IMR-90 (cell line): ENCODE results near the gene MRPL58. TPM values are rescaled to one million over a fixed set of nuclear protein-coding genes. Genes with fewer than 3 reads are reported as not detected.

Experiments used
- ATAC-seq: fragments of 200-7000 bp; cut with Tn5 transposase; 2 replicates; pipeline ENCODE4 v1.9.1; 2020; ENCODE audit warnings: low read depth, mild to moderate bottlenecking, moderate library complexity
- BruUV-seq: library from RNA; stranded (reverse); fragments of 400-500 nt; replicated peaks from 2 replicates; lab custom pipeline; 2021; lab: Mats Ljungman, UMichigan
- CTCF ChIA-PET: fragments of 300-600 bp; formaldehyde crosslinking; extraction: SDS; loops from one replicate; lab custom pipeline; 2021; ENCODE audit warnings: antibody characterized with exemption; lab: Yijun Ruan, JAX
- POLR2A ChIA-PET: fragments of 300-600 bp; sonication (Branson Sonifier 250); formaldehyde crosslinking; loops from one replicate; lab custom pipeline; 2022; ENCODE audit warnings: antibody characterized with exemption; ENCODE audit not compliant: unreplicated experiment; lab: Charles Lee
- DNase-seq: peaks from one replicate; pipeline ENCODE4 v3.0.0; 2013
- H2AFZ ChIP-seq: replicated peaks from 2 replicates; pipeline ENCODE3; 2013; ENCODE audit warnings: low read length, mild to moderate bottlenecking; ENCODE audit not compliant: poor library complexity
- H2AK5ac ChIP-seq: 2 replicates; pipeline ENCODE4 v1.6.1; 2013; ENCODE audit warnings: low read depth, low read length, inconsistent platforms
- H2AK9ac ChIP-seq: replicated peaks from 2 replicates; pipeline ENCODE3; 2013; ENCODE audit warnings: mild to moderate bottlenecking, low read depth, low read length, moderate library complexity; ENCODE audit not compliant: poor library complexity
- H2BK120ac ChIP-seq: 2 replicates; pipeline ENCODE4 v1.6.1; 2013; ENCODE audit warnings: low read depth, low read length, inconsistent platforms
- H2BK15ac ChIP-seq: 3 replicates; pipeline ENCODE4 v1.6.1; 2013; ENCODE audit warnings: low read depth, low read length, inconsistent platforms
- H2BK20ac ChIP-seq: 2 replicates; pipeline ENCODE4 v1.6.1; 2013; ENCODE audit warnings: low read depth, mild to moderate bottlenecking, inconsistent platforms, low read length, moderate library complexity
- H2BK5ac ChIP-seq: 2 replicates; pipeline ENCODE4 v1.6.1; 2013; ENCODE audit warnings: mild to moderate bottlenecking, low read depth, low read length, inconsistent platforms; ENCODE audit not compliant: poor library complexity, severe bottlenecking
- H3K14ac ChIP-seq: replicated peaks from 2 replicates; pipeline ENCODE4 v1.6.1; 2013; ENCODE audit warnings: low read depth, low read length, inconsistent platforms
- H3K18ac ChIP-seq: 2 replicates; pipeline ENCODE4 v1.6.1; 2013; ENCODE audit warnings: low read depth, low read length, control low read depth
- H3K23ac ChIP-seq: 2 replicates; pipeline ENCODE4 v1.6.1; 2013; ENCODE audit warnings: low read depth, low read length, inconsistent platforms
- H3K27ac ChIP-seq: 2 replicates; pipeline ENCODE4 v1.5.1; 2013; ENCODE audit warnings: mild to moderate bottlenecking, control low read depth, low read length; ENCODE audit not compliant: insufficient read depth
- H3K27me3 ChIP-seq: 2 replicates; pipeline ENCODE4 v1.6.1; 2013; ENCODE audit warnings: low read length; ENCODE audit not compliant: control insufficient read depth, insufficient read depth
- H3K36me3 ChIP-seq: 2 replicates; pipeline ENCODE4 v1.6.1; 2013; ENCODE audit warnings: low read length, mixed read lengths; ENCODE audit not compliant: control insufficient read depth, insufficient read depth
- H3K4ac ChIP-seq: 2 replicates; pipeline ENCODE4 v1.6.1; 2013; ENCODE audit warnings: low read depth, low read length, inconsistent platforms
- H3K4me1 ChIP-seq: 2 replicates; pipeline ENCODE4 v1.6.1; 2013; ENCODE audit warnings: low read length, mixed read lengths; ENCODE audit not compliant: control insufficient read depth, insufficient read depth
- H3K4me2 ChIP-seq: 2 replicates; pipeline ENCODE4 v1.6.1; 2013; ENCODE audit warnings: low read depth, mild to moderate bottlenecking, control low read depth, low read length, moderate library complexity
- H3K4me3 ChIP-seq: 2 replicates; pipeline ENCODE4 v1.5.1; 2013; ENCODE audit warnings: low read depth, mild to moderate bottlenecking, control low read depth, low read length, moderate library complexity; ENCODE audit not compliant: insufficient read depth
- H3K56ac ChIP-seq: 2 replicates; pipeline ENCODE4 v1.6.1; 2013; ENCODE audit warnings: low read length, inconsistent platforms; ENCODE audit not compliant: insufficient read depth; ENCODE audit errors: extremely low read depth
- H3K79me1 ChIP-seq, 2 experiments: 2 replicates each; pipeline ENCODE4 v1.6.1; 2013; ENCODE audit warnings: low read length in 2 of 2, inconsistent platforms in 1 of 2, low read depth in 1 of 2
- H3K9ac ChIP-seq: 2 replicates; pipeline ENCODE4 v1.6.1; 2013; ENCODE audit warnings: low read depth, low read length, control low read depth
- H3K9me1 ChIP-seq: 2 replicates; pipeline ENCODE4 v1.6.1; 2013; ENCODE audit warnings: low read length, inconsistent platforms; ENCODE audit not compliant: insufficient read depth
- H3K9me3 ChIP-seq: 2 replicates; pipeline ENCODE4 v1.6.1; 2013; ENCODE audit warnings: low read length; ENCODE audit not compliant: control insufficient read depth, insufficient read depth
- H4K20me1 ChIP-seq: 2 replicates; pipeline ENCODE4 v1.6.1; 2013; ENCODE audit warnings: low read length, inconsistent platforms; ENCODE audit not compliant: insufficient read depth
- H4K5ac ChIP-seq: 2 replicates; pipeline ENCODE4 v1.6.1; 2013; ENCODE audit warnings: mild to moderate bottlenecking, low read depth, low read length, control low read depth
- H4K8ac ChIP-seq, 2 experiments: 2 replicates each; pipeline ENCODE4 v1.6.1; 2013; ENCODE audit warnings: low read depth in 2 of 2, low read length in 2 of 2, control low read depth in 1 of 2, inconsistent platforms in 1 of 2
- H4K91ac ChIP-seq: 2 replicates; pipeline ENCODE4 v1.6.1; 2013; ENCODE audit warnings: low read depth, low read length, inconsistent platforms; ENCODE audit not compliant: insufficient read depth
- BHLHE40 ChIP-seq: fragments of 150-350 bp; IDR thresholded peaks from 2 replicates; pipeline ENCODE4 v1.6.1; 2016; ENCODE audit warnings: mild to moderate bottlenecking, low read depth, low read length
- CEBPB ChIP-seq: IDR thresholded peaks from 2 replicates; pipeline ENCODE4 v1.6.1; 2012; ENCODE audit warnings: low read depth, low read length, improper control_type of control experiment
- CHD1 ChIP-seq: IDR thresholded peaks from 2 replicates; pipeline ENCODE4 v1.6.1; 2012; ENCODE audit warnings: low read depth, low read length, improper control_type of control experiment
- CTCF ChIP-seq: conservative IDR thresholded peaks from 2 replicates; pipeline ENCODE4 v1.5.1; 2012; ENCODE audit warnings: mild to moderate bottlenecking, low read depth, low read length, improper control_type of control experiment
- FOS ChIP-seq: fragments of 150-350 bp; IDR thresholded peaks from 2 replicates; pipeline ENCODE4 v1.6.1; 2016; ENCODE audit warnings: low read depth, low read length
- NFE2L2 ChIP-seq: fragments of 150-350 bp; IDR thresholded peaks from 2 replicates; pipeline ENCODE4 v1.6.1; 2016; ENCODE audit warnings: low read depth, mild to moderate bottlenecking, low read length
- POLR2A ChIP-seq: IDR thresholded peaks from 2 replicates; pipeline ENCODE4 v1.6.1; 2012; ENCODE audit warnings: mild to moderate bottlenecking, low read depth, low read length
- RAD21 ChIP-seq: IDR thresholded peaks from 2 replicates; pipeline ENCODE4 v1.6.1; 2012; ENCODE audit warnings: low read length, improper control_type of control experiment
- RCOR1 ChIP-seq: IDR thresholded peaks from 2 replicates; pipeline ENCODE4 v1.6.1; 2012; ENCODE audit warnings: mild to moderate bottlenecking, low read length, improper control_type of control experiment; ENCODE audit not compliant: insufficient replicate concordance
- SMC3 ChIP-seq: fragments of 150-350 bp; IDR thresholded peaks from 2 replicates; pipeline ENCODE4 v1.6.1; 2016; ENCODE audit warnings: low read depth, mild to moderate bottlenecking, antibody characterized with exemption, low read length, moderate library complexity
- USF2 ChIP-seq: fragments of 150-350 bp; IDR thresholded peaks from 2 replicates; pipeline ENCODE4 v1.6.1; 2017; ENCODE audit warnings: mild to moderate bottlenecking, antibody characterized with exemption, low read length, low read depth
- WGBS, 2 experiments: methylation state at CpG; one replicate each; pipeline versions ENCODE4 v1.1.5 to v1.1.7; 2013; ENCODE audit warnings: missing lambda C conversion rate in 2 of 2; ENCODE audit not compliant: insufficient read length in 1 of 2; ENCODE audit errors: extremely low coverage in 2 of 2; 5-methylcytosine and 5-hydroxymethylcytosine counted together
- dilution Hi-C: fragments of 300-500 bp; cut with HindIII; formaldehyde crosslinking; loops from one replicate; pipeline ENCODE4 v1.14.3; 2018; ENCODE audit warnings: low sequenced_read_pairs; ENCODE audit not compliant: unreplicated experiment
- in situ Hi-C: fragments of 300-500 bp; cut with MboI; formaldehyde crosslinking; loops from 3 replicates; pipeline ENCODE4 v1.14.3; 2019; ENCODE audit warnings: low sequenced_read_pairs, inconsistent platforms, mixed read lengths
- intact Hi-C: fragments of 100-400 bp; cut with micrococcal nuclease; formaldehyde crosslinking; loops from 2 replicates; pipeline ENCODE4 v1.10.0; 2022
- polyA plus RNA-seq, 3 experiments: library from polyadenylated mRNA; depleted of rRNA; stranded (reverse); fragments of >200 nt; gene quantifications; 2 replicates each; pipeline ENCODE4 v1.2.3, GENCODE V29; 2012; ENCODE audit warnings: low replicate concordance in 1 of 3
- total RNA-seq: library from RNA; depleted of rRNA; stranded (reverse); fragments of >200 nt; gene quantifications from 2 replicates; pipeline ENCODE4 v1.2.3, GENCODE V29; 2012
- TF ChIP-seq, protein P1 (sequence below): fragments of 150-350 bp; IDR thresholded peaks from 2 replicates; pipeline ENCODE4 v1.6.1; 2016; ENCODE audit warnings: low read depth, mild to moderate bottlenecking, low read length, moderate library complexity, borderline replicate concordance

Gene MRPL58
- total and polyA plus RNA-seq, 2 of the 4 experiments (the other 2 are of a cell fraction): 42.5 to 53.0 TPM

DNA sequence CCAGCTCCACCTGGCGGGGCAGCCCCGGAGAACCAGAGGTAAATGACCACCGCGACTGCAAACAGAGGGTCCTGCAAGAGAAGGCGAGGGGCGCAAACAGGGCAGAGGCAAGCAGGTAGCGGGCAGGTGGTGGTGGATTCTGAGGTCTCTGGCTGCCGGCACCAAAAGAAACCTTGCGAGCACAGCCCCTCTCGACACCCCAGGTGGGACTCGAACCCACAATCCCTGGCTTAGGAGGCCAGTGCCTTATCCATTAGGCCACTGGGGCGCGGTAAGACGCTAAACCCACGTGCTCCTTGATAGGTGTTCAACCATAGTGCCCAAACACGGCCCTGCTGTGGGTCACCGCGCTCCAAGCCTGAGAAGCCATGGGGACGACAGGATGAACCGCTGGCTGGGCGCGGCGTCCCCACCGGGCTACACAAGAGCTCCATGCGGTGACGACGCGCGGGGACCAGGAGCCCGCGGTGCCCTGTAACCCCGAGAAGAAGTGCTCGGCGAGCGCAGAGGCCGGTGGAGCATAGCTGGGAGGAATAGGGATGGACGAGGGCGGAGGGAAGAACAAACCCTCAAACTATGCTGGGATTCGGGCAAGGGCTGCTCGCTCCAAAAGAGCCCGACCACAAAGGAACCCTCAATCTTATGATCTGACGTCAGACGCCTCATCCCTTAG is 21.9 kb downstream of the MRPL58 start (continued):
- TF ChIP-seq USF2 (peak; percentile 64; the same call in 1 of the 2 replicates), NFE2L2 (no peak), CEBPB (no peak)

- no TSS peak for BruUV-seq
- Histone ChIP-seq H3K79me1 (peaks cover 5 to 9% of the 10 kb centered on the region in 2 experiments; a peak in 2 of 4 replicates), H2AK5ac (no peak overlapping the region), H3K56ac (no peak overlapping the region), H3K36me3 (peaks cover 23% of the 10 kb centered on the region), H3K27ac (no peak overlapping the region), H3K23ac (no peak overlapping the region), H3K4me2 (peak overlapping the region; percentile 62), H3K4me3 (no peak overlapping the region), H3K9ac (no peak overlapping the region), H2BK20ac (no peak overlapping the region), H3K14ac (no peak overlapping the region; the same call in 1 of the 2 replicates), H4K91ac (no peak overlapping the region), H3K18ac (no peak overlapping the region), H2BK15ac (no peak overlapping the region), H3K4ac (peak overlapping the region; percentile 42; the same call in 1 of the 2 replicates), H4K20me1 (peaks cover 10% of the 10 kb centered on the region), H3K27me3 (no peaks in the 10 kb centered on the region), H2AK9ac (peak overlapping the region; percentile 33), H4K5ac (no peak overlapping the region), H3K9me3 (peaks cover 2% of the 10 kb centered on the region; the same call in 1 of the 2 replicates), H4K8ac (peak overlapping the region in 1 of 2 experiments; percentile 10; a peak in 2 of 4 replicates), H2BK120ac (no peak overlapping the region), H3K9me1 (peaks cover 13% of the 10 kb centered on the region; the same call in 1 of the 2 replicates), H3K4me1 (peaks cover 2% of the 10 kb centered on the region), H2AFZ (peak overlapping the region; percentile 75), H2BK5ac (no peak overlapping the region)
- ATAC-seq: no peak
- in situ Hi-C loops (no loop called here), dilution Hi-C loops (no loop called here), intact Hi-C loops (no loop called here)
- WGBS, 2 experiments: 81% methylated on average over 10 of the region's 27 CpGs; no CpG with 5 or more reads in 1 of the 2 experiments
- ChIA-PET POLR2A (no interaction called here), CTCF (no interaction called here)
- DNase-seq: peak; percentile 77
- TF ChIP-seq SMC3 (no peak), RAD21 (no peak), CTCF (no peak), FOS (no peak), CHD1 (no peak), CEBPB (no peak), POLR2A (no peak), NFE2L2 (no peak), BHLHE40 (no peak), RCOR1 (no peak)
- TF ChIP-seq, protein P1, sequence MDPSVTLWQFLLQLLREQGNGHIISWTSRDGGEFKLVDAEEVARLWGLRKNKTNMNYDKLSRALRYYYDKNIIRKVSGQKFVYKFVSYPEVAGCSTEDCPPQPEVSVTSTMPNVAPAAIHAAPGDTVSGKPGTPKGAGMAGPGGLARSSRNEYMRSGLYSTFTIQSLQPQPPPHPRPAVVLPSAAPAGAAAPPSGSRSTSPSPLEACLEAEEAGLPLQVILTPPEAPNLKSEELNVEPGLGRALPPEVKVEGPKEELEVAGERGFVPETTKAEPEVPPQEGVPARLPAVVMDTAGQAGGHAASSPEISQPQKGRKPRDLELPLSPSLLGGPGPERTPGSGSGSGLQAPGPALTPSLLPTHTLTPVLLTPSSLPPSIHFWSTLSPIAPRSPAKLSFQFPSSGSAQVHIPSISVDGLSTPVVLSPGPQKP: no peak
Observed at GRCh38 chr17:75036643-75037268, 24.3 kb downstream of the MRPL58 start.
